CD8-positive, alpha-beta memory T cell (primary cell): Measurements from ENCODE around the gene EML6. TPM values are rescaled to one million over a fixed set of nuclear protein-coding genes. Genes with fewer than 3 reads are reported as not detected.

Source experiments
- CTCF ChIA-PET: fragments of 350-600 bp; sonication (Branson Sonifier 250); formaldehyde crosslinking; loops from one replicate; lab custom pipeline; 2021; ENCODE audit warnings: antibody characterized with exemption; lab: Charles Lee
- POLR2A ChIA-PET: fragments of 350-600 bp; sonication (Branson Sonifier 250); formaldehyde crosslinking; loops from one replicate; lab custom pipeline; 2021; ENCODE audit warnings: antibody characterized with exemption; lab: Charles Lee
- DNase-seq, 5 donors: peaks; one replicate each; pipeline versions ENCODE4 v3.0.0 to v3.0.0-alpha.2; 2020 to 2022; ENCODE audit warnings: mixed read lengths in 1 of 5
- H3K27ac ChIP-seq: one replicate; pipeline ENCODE4 v1.7.0; 2013; ENCODE audit warnings: low read depth, mild to moderate bottlenecking, low read length, moderate library complexity
- H3K27me3 ChIP-seq: 2 replicates; pipeline ENCODE4 v1.7.0; 2013; ENCODE audit warnings: low read length, mild to moderate bottlenecking; ENCODE audit not compliant: insufficient read depth, poor library complexity, severe bottlenecking
- H3K36me3 ChIP-seq: 2 replicates; pipeline ENCODE4 v1.7.0; 2013; ENCODE audit warnings: mild to moderate bottlenecking, low read length, moderate library complexity; ENCODE audit not compliant: insufficient read depth
- H3K4me1 ChIP-seq: 2 replicates; pipeline ENCODE4 v1.7.0; 2013; ENCODE audit warnings: mild to moderate bottlenecking, low read length, moderate library complexity; ENCODE audit not compliant: insufficient read depth
- H3K4me3 ChIP-seq: 2 replicates; pipeline ENCODE4 v1.7.0; 2013; ENCODE audit warnings: mild to moderate bottlenecking, low read length
- H3K9me3 ChIP-seq: 2 replicates; pipeline ENCODE4 v1.7.0; 2013; ENCODE audit warnings: mild to moderate bottlenecking, low read length
- H3K27ac Mint-ChIP-seq, 8 donors: one replicate each; pipeline ENCODE4 v1.8.0; 2020 to 2021; ENCODE audit warnings: mixed read lengths in 8 of 8, mild to moderate bottlenecking in 6 of 8, inconsistent platforms in 3 of 8, moderate library complexity in 3 of 8
- H3K27me3 Mint-ChIP-seq, 2 donors: one replicate each; pipeline ENCODE4 v1.8.0; 2020 to 2021; ENCODE audit warnings: mixed read lengths in 2 of 2, mild to moderate bottlenecking in 1 of 2, moderate library complexity in 1 of 2
- H3K36me3 Mint-ChIP-seq, 3 donors: one replicate each; pipeline ENCODE4 v1.8.0; 2020 to 2021; ENCODE audit warnings: mixed read lengths in 3 of 3, inconsistent platforms in 1 of 3, mild to moderate bottlenecking in 1 of 3
- H3K4me1 Mint-ChIP-seq, 3 donors: one replicate each; pipeline ENCODE4 v1.8.0; 2020 to 2021; ENCODE audit warnings: mixed read lengths in 3 of 3, inconsistent platforms in 1 of 3, mild to moderate bottlenecking in 1 of 3
- H3K4me3 Mint-ChIP-seq, 7 donors: one replicate each; pipeline ENCODE4 v1.8.0; 2020 to 2021; ENCODE audit warnings: mixed read lengths in 7 of 7, mild to moderate bottlenecking in 6 of 7, moderate library complexity in 4 of 7, inconsistent platforms in 2 of 7
- H3K9me3 Mint-ChIP-seq, 5 donors: one replicate each; pipeline ENCODE4 v1.8.0; 2020 to 2022; ENCODE audit warnings: mixed read lengths in 5 of 5, mild to moderate bottlenecking in 3 of 5, moderate library complexity in 2 of 5, inconsistent platforms in 1 of 5
- polyA plus RNA-seq: library from polyadenylated mRNA; unstranded; fragments of 300-500 nt; fragmentation: Illumina TruSeq; gene quantifications from one replicate; pipeline ENCODE4 v1.2.3, GENCODE V29; 2021
- total RNA-seq, 2 experiments: library from RNA; stranded (reverse); gene quantifications; one replicate each; pipeline ENCODE4 v1.2.3, GENCODE V29; 2021

The EML6 gene
- total and polyA plus RNA-seq, 3 experiments from 2014 or later = 0.05 to 2.3 (median 1.3) TPM

DNA sequence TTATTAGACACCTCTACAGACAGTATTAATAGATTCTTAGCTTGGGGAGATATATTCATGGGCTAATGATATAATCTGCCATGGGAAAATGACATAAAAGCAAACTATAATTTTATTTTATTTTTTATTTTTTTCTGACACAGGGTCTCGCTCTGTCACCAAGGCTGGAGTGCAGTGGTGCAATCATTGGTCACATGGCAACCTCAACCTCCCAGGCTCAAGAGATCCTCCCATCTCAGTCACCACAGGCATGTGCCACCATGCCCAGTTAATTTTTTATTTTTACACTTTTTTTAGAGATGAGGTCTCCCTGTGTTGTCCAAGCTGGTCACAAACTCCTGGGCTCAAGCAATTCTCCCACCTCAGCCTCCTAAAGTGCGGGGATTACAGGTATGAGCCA, 287.5 kb downstream of the EML6 start:
- Mint-ChIP-seq H3K36me3 (peaks cover 0 to 2% (median 1%) of the 10 kb centered on the region in 3 donors), H3K27me3 (no peaks in the 10 kb centered on the region), H3K4me3 (peak overlapping the region in 6 of 7 donors; percentile 24 to 93 (median 90)), H3K27ac (peak overlapping the region in 6 of 8 donors; percentile 42 to 87 (median 64)), H3K4me1 (peaks cover 59 to 89% (median 89%) of the 10 kb centered on the region in 3 donors), H3K9me3 (no peaks in the 10 kb centered on the region)
- H3K4me1 ChIP-seq = peaks cover 43% of the 10 kb centered on the region
- DNase-seq = no peak
- H3K4me3 ChIP-seq = no peak overlapping the region
- no peaks in the 10 kb centered on the region for H3K36me3 ChIP-seq
- POLR2A ChIA-PET = no interaction called here
- no peaks in the 10 kb centered on the region for H3K27me3 ChIP-seq
- H3K27ac ChIP-seq = no peak overlapping the region
- no peaks in the 10 kb centered on the region for H3K9me3 ChIP-seq
- CTCF ChIA-PET = interaction anchor here (1.3 to 1.4 kb wide), 2 partner anchors 105 to 111 kb away, joined by 3 to 6 read pairs; no protein-coding TSS in a partner anchor

DNA sequence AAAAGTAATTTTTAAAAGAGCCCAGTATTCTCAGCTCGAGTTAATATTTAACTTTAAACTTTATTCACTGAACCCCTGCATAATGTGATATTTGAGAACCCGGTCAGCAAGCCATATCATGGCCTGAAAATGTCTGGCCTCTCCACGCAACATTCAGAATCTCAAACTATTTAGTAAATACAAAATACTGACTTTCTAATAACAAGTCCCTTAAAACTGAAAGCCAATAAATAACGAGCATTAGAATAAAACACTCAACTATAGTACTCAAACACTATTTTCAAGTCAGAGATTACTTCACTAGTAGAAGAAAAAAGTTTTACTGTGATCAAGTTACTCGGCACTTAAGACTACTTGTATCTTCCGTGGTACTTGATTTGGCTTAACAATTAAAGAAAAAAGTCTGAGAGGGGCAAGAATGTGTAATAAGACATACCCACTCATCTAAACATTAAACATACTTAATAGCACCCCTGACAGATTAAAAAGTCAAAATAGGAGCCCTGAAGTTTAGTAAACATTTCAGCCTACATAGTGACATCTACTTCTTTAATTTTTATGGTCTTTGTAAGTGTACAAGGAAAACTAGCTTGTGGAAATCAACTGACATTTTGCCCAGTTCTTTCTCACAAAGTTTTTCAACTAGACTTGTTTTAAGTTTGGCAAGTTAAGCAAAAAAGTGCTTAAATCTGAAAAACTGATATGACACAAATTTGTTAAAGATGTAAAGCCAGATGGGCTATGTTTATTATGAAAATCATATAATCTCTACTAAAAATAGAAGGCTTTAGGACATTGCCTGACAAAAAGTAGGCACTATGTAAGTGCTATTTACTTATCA, 288.6 kb downstream of the EML6 start:
- Histone ChIP-seq H3K4me1 (peaks cover 33% of the 10 kb centered on the region), H3K27ac (no peak overlapping the region), H3K9me3 (no peaks in the 10 kb centered on the region), H3K4me3 (no peak overlapping the region), H3K36me3 (no peaks in the 10 kb centered on the region), H3K27me3 (no peaks in the 10 kb centered on the region)
- peak overlapping the region in 7 of 8 donors; percentile 49 to 84 (median 64) for H3K27ac Mint-ChIP-seq
- no peaks in the 10 kb centered on the region for H3K27me3 Mint-ChIP-seq
- DNase-seq = no peak
- peaks cover 0 to 2% (median 1%) of the 10 kb centered on the region in 3 donors for H3K36me3 Mint-ChIP-seq
- POLR2A ChIA-PET = no interaction called here
- CTCF ChIA-PET = interaction anchor here (1.2 kb wide), 1 partner anchor 156 kb away, joined by 5 read pairs; no protein-coding TSS in a partner anchor
- H3K9me3 Mint-ChIP-seq = no peaks in the 10 kb centered on the region
- H3K4me1 Mint-ChIP-seq = peaks cover 47 to 83% (median 78%) of the 10 kb centered on the region in 3 donors
- peak overlapping the region in 2 of 7 donors; percentile 2 to 26 for H3K4me3 Mint-ChIP-seq

DNA sequence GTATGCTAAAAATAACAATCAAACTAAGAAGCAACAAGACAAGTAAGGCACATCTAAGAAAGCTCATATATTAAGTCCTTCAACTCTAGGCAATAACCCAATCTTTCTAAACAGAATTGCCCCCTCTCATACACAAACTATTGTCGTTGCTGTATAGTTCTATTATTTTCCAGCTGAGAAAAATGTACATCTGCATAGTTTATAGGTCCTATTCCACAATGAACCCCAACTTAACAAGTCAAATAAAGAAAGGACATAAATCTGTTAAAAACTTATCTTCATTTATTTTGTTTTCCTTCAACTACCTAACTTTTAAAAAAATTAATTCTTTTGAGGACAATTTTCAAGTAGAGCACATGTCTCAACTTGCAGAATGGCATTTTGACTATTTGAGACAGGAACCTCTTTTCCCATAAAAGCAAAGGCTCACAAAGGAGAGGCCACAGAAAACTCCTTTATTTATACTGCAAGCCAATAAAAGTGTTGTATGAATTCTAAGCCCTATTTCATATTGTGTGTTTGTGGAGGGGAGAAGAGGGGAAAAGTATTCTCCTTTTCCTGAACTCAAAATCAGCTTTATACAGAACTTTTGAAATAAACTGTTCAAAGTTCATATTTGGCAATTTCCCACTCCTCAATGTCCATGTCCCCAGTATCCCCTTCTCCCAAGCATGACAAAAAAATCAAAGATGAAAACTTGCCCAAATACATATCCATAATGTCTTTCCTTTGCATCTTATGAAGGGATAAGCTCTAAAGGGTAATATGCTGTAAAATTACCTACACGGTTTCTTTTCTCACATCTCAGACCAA, 289.4 kb downstream of the EML6 start:
- Histone ChIP-seq H3K36me3 (no peaks in the 10 kb centered on the region), H3K27me3 (no peaks in the 10 kb centered on the region), H3K27ac (no peak overlapping the region), H3K9me3 (no peaks in the 10 kb centered on the region), H3K4me3 (no peak overlapping the region), H3K4me1 (peaks cover 25% of the 10 kb centered on the region)
- ChIA-PET CTCF (interaction anchor here (0.6 to 1.2 kb wide), 4 partner anchors 38 to 155 kb away, joined by 3 to 6 read pairs (median 5); partner anchors contain the start of gene RTN4), POLR2A (no interaction called here)
- Mint-ChIP-seq H3K27ac (peak overlapping the region; percentile 26 to 83 (median 58)), H3K4me1 (peaks cover 43 to 82% (median 78%) of the 10 kb centered on the region in 3 donors), H3K27me3 (no peaks in the 10 kb centered on the region), H3K36me3 (peaks cover 0 to 2% (median 1%) of the 10 kb centered on the region in 3 donors), H3K4me3 (no peak overlapping the region), H3K9me3 (no peaks in the 10 kb centered on the region)
- DNase-seq = no peak

DNA sequence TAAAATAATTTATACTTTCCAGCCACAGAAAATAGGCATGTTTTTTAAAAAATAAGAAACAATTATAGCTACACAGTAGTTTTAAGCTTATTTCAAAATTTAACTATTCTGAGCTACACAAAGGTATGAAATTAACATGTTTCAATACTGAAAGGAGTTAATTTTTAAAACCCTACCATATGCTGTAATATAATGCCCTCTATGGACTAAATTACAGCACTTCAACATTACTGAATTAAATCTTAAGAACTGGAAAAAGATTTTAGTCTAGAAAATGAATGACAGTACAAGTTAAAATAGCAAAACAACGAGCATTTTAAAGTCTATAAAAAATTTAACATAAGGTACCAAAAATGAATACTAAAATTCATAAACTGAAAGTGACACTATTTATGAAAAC, 290.5 kb downstream of the EML6 start:
- Histone ChIP-seq H3K9me3 (no peaks in the 10 kb centered on the region), H3K27ac (no peak overlapping the region), H3K4me3 (no peak overlapping the region), H3K4me1 (peaks cover 19% of the 10 kb centered on the region), H3K36me3 (no peaks in the 10 kb centered on the region), H3K27me3 (no peaks in the 10 kb centered on the region)
- Mint-ChIP-seq H3K4me1 (peaks cover 49 to 83% (median 80%) of the 10 kb centered on the region in 3 donors), H3K27ac (peak overlapping the region in 1 of 8 donors; percentile 18), H3K27me3 (no peaks in the 10 kb centered on the region), H3K4me3 (no peak overlapping the region), H3K9me3 (no peaks in the 10 kb centered on the region), H3K36me3 (peaks cover 0 to 3% (median 2%) of the 10 kb centered on the region in 3 donors)
- POLR2A ChIA-PET = interaction anchor here (0.6 kb wide), 1 partner anchor 18 kb away, joined by 3 read pairs; no protein-coding TSS in a partner anchor
- DNase-seq = no peak
- CTCF ChIA-PET = interaction anchor here (1.0 to 1.5 kb wide), 4 partner anchors 17 to 114 kb away, joined by 3 to 6 read pairs (median 6); partner anchors contain the start of gene RTN4

DNA sequence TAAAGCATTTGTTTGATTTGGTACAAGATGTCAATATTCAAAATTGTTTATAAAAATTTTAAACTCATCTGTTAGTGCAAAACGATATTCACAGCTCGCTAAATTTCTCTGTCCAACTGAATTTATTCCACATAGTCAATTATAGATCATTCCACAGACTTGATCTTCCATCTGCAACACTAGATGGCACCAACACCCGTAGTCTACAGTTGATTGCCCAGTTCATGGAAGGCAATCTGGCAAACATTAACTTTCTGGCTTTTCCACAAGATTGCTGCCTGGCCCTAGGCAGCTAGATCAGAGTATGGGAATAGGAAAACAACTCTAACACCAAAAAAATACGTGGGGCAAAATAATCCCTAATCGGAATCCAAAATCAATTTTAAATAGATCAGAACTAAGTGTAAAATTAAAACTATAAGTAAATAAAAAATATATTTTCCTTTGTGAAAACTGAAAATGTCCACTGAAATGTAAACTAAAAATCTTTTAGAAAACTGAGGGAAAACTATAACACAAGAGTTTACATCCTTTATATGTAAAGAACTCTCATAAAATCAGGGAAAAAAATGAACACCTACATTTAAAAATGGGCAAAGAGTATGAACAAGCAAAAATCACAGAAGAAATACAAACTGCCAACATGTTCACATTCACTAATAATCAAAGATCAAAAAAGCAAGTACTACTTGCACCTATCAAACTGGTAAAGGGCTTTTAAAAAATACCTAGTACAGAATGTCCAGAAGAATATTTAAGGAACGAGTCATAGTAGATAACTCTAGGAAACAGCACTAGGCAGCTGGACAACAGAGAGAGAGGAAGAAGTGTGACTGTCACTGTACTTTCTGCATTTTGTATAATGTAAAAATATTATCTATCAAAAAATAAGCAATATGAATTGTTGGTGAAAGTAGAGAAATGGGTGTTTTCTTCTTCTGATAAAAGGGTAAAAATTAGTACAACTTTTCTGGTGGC, 291.8 kb downstream of the EML6 start:
- Mint-ChIP-seq H3K27ac (peak overlapping the region in 1 of 8 donors; percentile 10), H3K36me3 (peaks cover 4 to 11% (median 4%) of the 10 kb centered on the region in 3 donors), H3K4me1 (peaks cover 52 to 85% (median 80%) of the 10 kb centered on the region in 3 donors), H3K27me3 (no peaks in the 10 kb centered on the region), H3K9me3 (peaks cover 0 to 7% (median 0%) of the 10 kb centered on the region in 5 donors), H3K4me3 (no peak overlapping the region)
- Histone ChIP-seq H3K9me3 (no peaks in the 10 kb centered on the region), H3K27ac (no peak overlapping the region), H3K4me3 (no peak overlapping the region), H3K4me1 (peaks cover 9% of the 10 kb centered on the region), H3K27me3 (no peaks in the 10 kb centered on the region), H3K36me3 (no peaks in the 10 kb centered on the region)
- ChIA-PET CTCF (interaction anchor here (0.6 to 2.9 kb wide), 8 partner anchors 9 to 159 kb away, joined by 3 to 11 read pairs (median 4); no protein-coding TSS in a partner anchor), POLR2A (no interaction called here)
- DNase-seq = peak in 3 of 5 donors; percentile 41 to 63 (median 45)

DNA sequence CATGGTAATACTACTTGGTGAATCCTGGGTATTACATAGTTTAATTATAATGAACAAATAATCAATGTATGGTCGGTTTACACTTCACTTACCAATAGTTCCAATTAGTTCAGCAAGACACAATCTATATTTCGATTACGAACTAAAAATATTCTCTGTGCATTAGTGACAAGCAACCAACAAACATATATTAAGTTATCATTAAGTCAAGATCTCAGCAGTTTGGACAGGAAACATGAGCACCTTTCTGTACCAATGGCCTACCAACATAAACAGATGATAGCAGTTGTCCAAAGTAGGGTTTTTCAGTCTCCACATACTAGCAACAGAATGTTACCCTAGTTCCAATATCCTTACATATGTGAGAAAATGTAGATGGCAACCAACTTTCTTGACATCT, 294.0 kb downstream of the EML6 start:
- peaks cover 45 to 73% (median 68%) of the 10 kb centered on the region in 3 donors for H3K4me1 Mint-ChIP-seq
- peak overlapping the region in 1 of 8 donors; percentile 15 for H3K27ac Mint-ChIP-seq
- no peak overlapping the region for H3K4me3 Mint-ChIP-seq
- H3K36me3 ChIP-seq = no peaks in the 10 kb centered on the region
- H3K27me3 Mint-ChIP-seq = no peaks in the 10 kb centered on the region
- DNase-seq = no peak
- CTCF ChIA-PET = interaction anchor here (1.5 to 2.9 kb wide), 2 partner anchors 151 to 154 kb away, joined by 4 to 11 read pairs; no protein-coding TSS in a partner anchor
- H3K9me3 ChIP-seq = no peaks in the 10 kb centered on the region
- peaks cover 4 to 13% (median 4%) of the 10 kb centered on the region in 3 donors for H3K36me3 Mint-ChIP-seq
- no peaks in the 10 kb centered on the region for H3K27me3 ChIP-seq
- no peak overlapping the region for H3K4me3 ChIP-seq
- POLR2A ChIA-PET = interaction anchor here (0.8 kb wide), 1 partner anchor 418 kb away, joined by 3 read pairs; no protein-coding TSS in a partner anchor
- no peak overlapping the region for H3K27ac ChIP-seq
- H3K4me1 ChIP-seq = peaks cover 4% of the 10 kb centered on the region
- H3K9me3 Mint-ChIP-seq = peaks cover 0 to 7% (median 0%) of the 10 kb centered on the region in 5 donors
